Activated naive CD8-positive, alpha-beta T cell treated with anti-CD3 and anti-CD28 coated beads for 36 hours (primary cell): ENCODE results near the gene SUCLA2. TPM values are rescaled to one million over a fixed set of nuclear protein-coding genes. Genes with fewer than 3 reads are reported as not detected.

Experiments
- DNase-seq: peaks from one replicate; pipeline ENCODE4 v3.0.0; 2021
- H3K27ac Mint-ChIP-seq: one replicate; pipeline ENCODE4 v1.8.0; 2022; ENCODE audit warnings: mild to moderate bottlenecking, moderate library complexity, mixed read lengths
- H3K27me3 Mint-ChIP-seq: one replicate; pipeline ENCODE4 v1.8.0; 2022; ENCODE audit warnings: mild to moderate bottlenecking, mixed read lengths
- H3K36me3 Mint-ChIP-seq: one replicate; pipeline ENCODE4 v1.8.0; 2021; ENCODE audit warnings: mild to moderate bottlenecking, mixed read lengths
- H3K4me1 Mint-ChIP-seq: one replicate; pipeline ENCODE4 v1.8.0; 2021; ENCODE audit warnings: mixed read lengths
- H3K4me3 Mint-ChIP-seq: one replicate; pipeline ENCODE4 v1.8.0; 2022; ENCODE audit warnings: mild to moderate bottlenecking, moderate library complexity, mixed read lengths
- H3K9me3 Mint-ChIP-seq: one replicate; pipeline ENCODE4 v1.8.0; 2022; ENCODE audit warnings: mixed read lengths
- total RNA-seq, 2 experiments: library from RNA; stranded (reverse); gene quantifications; one replicate each; pipeline ENCODE4 v1.2.3, GENCODE V29; 2021

The SUCLA2 gene
- total RNA-seq: 10 to 100 TPM; 51.1 to 51.7 TPM

- H3K4me3 Mint-ChIP-seq: peak within 1 kb of the TSS; percentile 97
- peaks cover 9% of the 10 kb centered on the region for H3K36me3 Mint-ChIP-seq
- H3K27me3 Mint-ChIP-seq: no peaks in the 10 kb centered on the region
- H3K4me1 Mint-ChIP-seq: peaks cover 30% of the 10 kb centered on the region
- no peaks in the 10 kb centered on the region for H3K9me3 Mint-ChIP-seq
- DNase-seq: peak; percentile 96
- H3K27ac Mint-ChIP-seq: peak within 1 kb of the TSS; percentile 85
Measured at GRCh38 chr13:48001114-48001881, at the start of gene SUCLA2. Gene SUCLA2, minus strand, starts transcription at chr13:48001273. Its CDS starts 4 bp downstream, at chr13:48001269.

GRCh38 chr13:48050550-48050949 is 49.5 kb upstream of the SUCLA2 start:
- Mint-ChIP-seq H3K36me3 (peaks cover 10% of the 10 kb centered on the region), H3K27me3 (no peaks in the 10 kb centered on the region), H3K9me3 (no peaks in the 10 kb centered on the region), H3K4me3 (no peak overlapping the region), H3K27ac (no peak overlapping the region), H3K4me1 (no peaks in the 10 kb centered on the region)
- DNase-seq: no peak

GRCh38 chr13:48043789-48044503 is 42.9 kb upstream of the SUCLA2 start:
- H3K27me3 Mint-ChIP-seq: no peaks in the 10 kb centered on the region
- H3K27ac Mint-ChIP-seq: peak overlapping the region; percentile 74
- H3K9me3 Mint-ChIP-seq: no peaks in the 10 kb centered on the region
- peaks cover 24% of the 10 kb centered on the region for H3K4me1 Mint-ChIP-seq
- H3K4me3 Mint-ChIP-seq: no peak overlapping the region
- no peak for DNase-seq
- H3K36me3 Mint-ChIP-seq: peaks cover 20% of the 10 kb centered on the region

DNA sequence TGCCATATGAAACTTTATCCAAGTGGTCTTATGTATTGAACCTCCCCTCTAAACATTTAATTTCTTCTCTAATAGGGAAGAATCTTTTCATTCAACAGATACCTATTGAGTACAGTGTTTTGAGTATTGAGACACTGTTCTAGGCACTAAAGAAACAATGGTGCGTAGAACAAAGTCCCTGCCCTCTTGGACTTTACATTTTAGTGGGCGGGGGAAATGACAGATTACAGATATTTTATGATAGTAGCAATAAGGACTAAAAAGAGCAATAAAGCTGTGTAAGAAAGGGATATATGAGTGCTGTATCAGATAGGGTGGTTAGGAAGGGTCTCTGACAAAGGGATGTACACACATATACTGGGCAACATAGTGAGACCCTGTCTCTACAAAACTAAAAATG is 41.8 kb upstream of the SUCLA2 start:
- DNase-seq: no peak
- Mint-ChIP-seq H3K9me3 (no peaks in the 10 kb centered on the region), H3K4me1 (peaks cover 32% of the 10 kb centered on the region), H3K27me3 (no peaks in the 10 kb centered on the region), H3K36me3 (peaks cover 20% of the 10 kb centered on the region), H3K27ac (peak overlapping the region; percentile 14), H3K4me3 (no peak overlapping the region)

- Mint-ChIP-seq H3K9me3 (no peaks in the 10 kb centered on the region), H3K36me3 (peaks cover 20% of the 10 kb centered on the region), H3K4me1 (peaks cover 37% of the 10 kb centered on the region), H3K27me3 (no peaks in the 10 kb centered on the region), H3K4me3 (no peak overlapping the region), H3K27ac (no peak overlapping the region)
- no peak for DNase-seq
Measured at GRCh38 chr13:48040896-48041295, 39.8 kb upstream of the SUCLA2 start.

DNA sequence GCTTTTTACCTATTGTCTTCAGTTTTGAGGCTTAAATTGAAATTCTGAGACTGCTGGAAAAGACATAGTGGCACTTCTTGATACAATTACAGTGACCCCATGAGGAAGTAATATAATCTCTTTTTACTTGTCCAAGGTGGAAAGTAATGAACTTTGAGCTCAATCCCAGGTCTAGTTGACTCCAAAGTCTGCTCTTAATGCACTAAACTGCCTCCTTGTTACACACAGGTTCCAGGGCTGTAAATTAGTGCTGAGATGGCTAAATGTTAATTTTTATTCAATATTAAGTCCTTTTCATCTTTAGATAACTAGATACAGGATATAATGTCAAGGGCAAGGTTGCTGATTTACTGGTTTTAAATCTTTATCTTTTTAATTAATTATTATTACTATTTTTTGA is 39.0 kb upstream of the SUCLA2 start:
- H3K4me1 Mint-ChIP-seq: peaks cover 37% of the 10 kb centered on the region
- no peak overlapping the region for H3K27ac Mint-ChIP-seq
- H3K4me3 Mint-ChIP-seq: no peak overlapping the region
- H3K27me3 Mint-ChIP-seq: no peaks in the 10 kb centered on the region
- no peaks in the 10 kb centered on the region for H3K9me3 Mint-ChIP-seq
- H3K36me3 Mint-ChIP-seq: peaks cover 20% of the 10 kb centered on the region
- no peak for DNase-seq

DNA sequence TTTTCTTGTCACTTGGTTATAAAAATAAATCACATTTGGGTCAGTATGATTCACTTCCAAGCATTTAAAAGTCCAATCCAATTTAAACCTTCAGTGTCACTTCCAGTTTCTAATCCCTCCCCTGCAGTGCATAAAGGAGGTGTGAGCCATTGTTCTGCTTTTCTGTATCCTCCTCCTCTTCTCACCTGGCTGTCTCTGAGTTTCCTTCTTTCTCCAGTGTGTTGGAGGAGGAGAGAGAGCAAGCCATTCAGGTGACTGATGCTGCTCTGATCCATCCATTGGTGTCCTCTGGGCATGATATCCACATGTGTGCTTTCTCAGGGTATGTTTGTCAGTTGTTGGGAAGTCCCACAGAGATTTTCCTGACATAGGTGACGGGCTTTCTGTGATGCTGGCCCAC is 37.7 kb upstream of the SUCLA2 start:
- H3K4me1 Mint-ChIP-seq: peaks cover 39% of the 10 kb centered on the region
- peak overlapping the region; percentile 93 for H3K4me3 Mint-ChIP-seq
- H3K36me3 Mint-ChIP-seq: peaks cover 22% of the 10 kb centered on the region
- peak; percentile 3 for DNase-seq
- H3K27ac Mint-ChIP-seq: peak overlapping the region; percentile 95
- H3K9me3 Mint-ChIP-seq: no peaks in the 10 kb centered on the region
- H3K27me3 Mint-ChIP-seq: no peaks in the 10 kb centered on the region

DNA sequence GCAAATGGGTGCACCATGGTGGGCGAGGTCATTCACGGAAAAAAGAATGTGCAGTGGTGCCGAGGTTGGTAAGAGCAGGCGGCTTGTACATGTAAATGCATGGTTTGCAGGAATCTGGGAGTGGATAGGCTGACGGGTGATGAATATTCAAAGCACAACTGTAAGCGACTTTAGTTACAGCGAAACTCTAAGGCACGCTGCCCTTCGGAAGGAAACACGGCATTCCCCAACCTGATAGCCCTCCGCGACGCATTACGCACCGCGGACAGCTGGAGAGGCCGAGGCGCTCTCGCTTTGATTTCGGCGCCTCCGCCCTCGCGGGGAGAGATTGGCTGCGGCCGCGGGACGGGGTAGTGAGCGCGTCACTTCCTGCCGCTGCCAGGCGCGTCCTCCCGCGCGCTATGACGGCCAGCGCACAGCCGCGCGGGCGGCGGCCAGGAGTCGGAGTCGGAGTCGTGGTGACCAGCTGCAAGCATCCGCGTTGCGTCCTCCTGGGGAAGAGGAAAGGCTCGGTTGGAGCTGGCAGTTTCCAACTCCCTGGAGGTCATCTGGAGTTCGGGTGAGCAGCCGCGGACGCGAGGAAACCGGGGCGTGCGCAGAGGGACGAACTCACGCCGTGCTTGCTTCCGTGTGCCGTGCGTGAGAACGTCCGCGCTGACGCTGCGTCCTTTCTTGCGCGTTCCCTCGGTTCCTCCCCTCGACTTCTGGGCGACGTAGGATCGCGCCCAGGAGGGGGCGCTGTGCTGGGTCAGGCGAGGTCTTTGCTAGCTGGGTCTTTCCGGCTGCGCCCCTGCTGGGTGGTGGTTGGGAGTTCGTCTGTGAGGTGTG is 36.5 kb upstream of the SUCLA2 start, which contains the start of gene NUDT15:
Gene NUDT15 (plus strand): TSS at position 381 of the 828 bp plus-strand sequence. CDS start 21 bp downstream, at position 402.
- no peaks in the 10 kb centered on the region for H3K9me3 Mint-ChIP-seq
- H3K4me3 Mint-ChIP-seq: peak within 1 kb of the TSS; percentile 93
- peak; percentile 95 for DNase-seq
- peaks cover 21% of the 10 kb centered on the region for H3K36me3 Mint-ChIP-seq
- H3K27me3 Mint-ChIP-seq: no peaks in the 10 kb centered on the region
- H3K4me1 Mint-ChIP-seq: peaks cover 33% of the 10 kb centered on the region
- H3K27ac Mint-ChIP-seq: peak within 1 kb of the TSS; percentile 95

DNA sequence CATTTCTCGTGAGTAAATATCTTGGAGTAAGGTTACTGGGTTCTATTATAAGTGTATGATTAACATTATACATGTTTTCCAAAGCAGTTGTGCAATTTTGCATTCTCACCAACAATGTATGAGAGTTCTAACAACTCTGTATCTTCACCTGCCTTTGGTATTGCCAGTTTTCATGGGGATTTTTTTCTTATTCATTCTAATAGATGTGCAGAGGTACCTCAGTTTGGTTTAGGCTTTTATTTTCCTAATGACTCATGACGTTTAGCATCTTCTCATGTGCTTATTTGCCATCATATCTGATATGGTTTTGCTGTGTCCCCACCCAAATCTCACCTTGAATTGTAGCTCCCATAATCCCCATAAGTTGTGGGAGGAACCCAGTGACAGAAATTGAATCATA is 28.8 kb upstream of the SUCLA2 start:
- Mint-ChIP-seq H3K9me3 (peaks cover 15% of the 10 kb centered on the region), H3K27ac (no peak overlapping the region), H3K36me3 (peaks cover 46% of the 10 kb centered on the region), H3K27me3 (no peaks in the 10 kb centered on the region), H3K4me1 (peaks cover 10% of the 10 kb centered on the region), H3K4me3 (no peak overlapping the region)
- DNase-seq: no peak

DNA sequence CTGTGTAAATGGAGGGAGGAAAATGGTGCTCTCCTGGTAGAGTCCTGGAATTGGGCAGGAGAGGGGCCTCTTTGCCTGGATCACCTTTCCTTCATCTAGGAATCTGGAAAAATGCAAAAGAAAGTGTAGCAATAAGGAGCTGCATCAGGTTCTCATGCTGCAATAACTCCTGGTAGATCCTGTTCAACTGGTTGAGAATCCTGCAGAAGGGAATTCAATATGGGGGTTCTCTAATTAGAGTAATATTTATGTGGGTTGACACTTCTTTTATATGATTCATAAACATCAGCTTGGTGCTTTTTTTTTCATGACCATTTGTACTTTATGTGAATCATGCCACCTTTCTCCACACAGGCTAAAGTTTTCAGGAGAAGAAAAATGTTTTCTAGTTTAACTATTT is 27.0 kb upstream of the SUCLA2 start:
- H3K27me3 Mint-ChIP-seq: no peaks in the 10 kb centered on the region
- H3K4me1 Mint-ChIP-seq: peaks cover 2% of the 10 kb centered on the region

DNA sequence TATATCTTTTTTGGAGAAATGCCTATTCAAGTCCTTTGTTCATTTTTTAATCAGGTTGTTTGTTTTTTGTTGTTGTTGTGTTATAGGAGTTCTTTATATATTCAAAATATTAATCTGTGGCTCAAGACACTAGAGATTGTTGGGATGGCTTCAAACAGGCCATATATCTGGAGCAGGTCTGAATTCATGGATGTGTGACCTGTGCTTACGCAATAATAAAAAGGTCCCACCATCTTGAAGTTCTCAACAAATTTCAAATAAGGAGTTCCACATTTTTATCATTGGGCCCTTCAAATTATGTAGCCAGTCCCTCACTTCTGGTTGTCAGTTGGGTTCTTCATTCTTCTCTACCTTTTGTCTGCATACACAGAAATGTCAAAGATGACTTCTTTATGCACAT is 18.7 kb upstream of the SUCLA2 start:
- Mint-ChIP-seq H3K4me1 (no peaks in the 10 kb centered on the region), H3K4me3 (no peak overlapping the region), H3K9me3 (peaks cover 3% of the 10 kb centered on the region), H3K36me3 (peaks cover 12% of the 10 kb centered on the region), H3K27ac (no peak overlapping the region), H3K27me3 (no peaks in the 10 kb centered on the region)
- no peak for DNase-seq

More for the DNA sequence above, 27.0 kb upstream of the SUCLA2 start:
- Mint-ChIP-seq H3K4me3 (no peak overlapping the region), H3K27ac (no peak overlapping the region), H3K9me3 (peaks cover 15% of the 10 kb centered on the region), H3K36me3 (peaks cover 46% of the 10 kb centered on the region)
- DNase-seq: no peak

DNA sequence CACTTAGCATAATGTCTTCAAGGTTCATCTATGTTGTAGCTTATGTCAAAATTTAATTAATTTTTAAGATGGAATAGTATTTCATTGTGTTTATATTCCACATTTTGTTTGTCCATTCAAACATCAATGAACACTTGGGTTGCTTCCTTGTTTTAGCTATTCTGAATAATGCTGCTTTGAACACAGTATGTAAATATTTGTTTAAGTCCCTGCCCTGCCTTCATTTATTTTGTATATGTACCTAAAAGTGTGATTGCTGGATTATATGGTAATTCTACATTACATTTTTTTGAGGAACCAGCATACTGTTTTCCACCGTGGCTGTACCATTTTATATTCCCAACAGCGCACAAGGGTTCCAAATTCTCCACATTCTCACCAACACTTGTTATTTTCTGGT is 17.6 kb upstream of the SUCLA2 start:
- no peaks in the 10 kb centered on the region for H3K4me1 Mint-ChIP-seq

DNA sequence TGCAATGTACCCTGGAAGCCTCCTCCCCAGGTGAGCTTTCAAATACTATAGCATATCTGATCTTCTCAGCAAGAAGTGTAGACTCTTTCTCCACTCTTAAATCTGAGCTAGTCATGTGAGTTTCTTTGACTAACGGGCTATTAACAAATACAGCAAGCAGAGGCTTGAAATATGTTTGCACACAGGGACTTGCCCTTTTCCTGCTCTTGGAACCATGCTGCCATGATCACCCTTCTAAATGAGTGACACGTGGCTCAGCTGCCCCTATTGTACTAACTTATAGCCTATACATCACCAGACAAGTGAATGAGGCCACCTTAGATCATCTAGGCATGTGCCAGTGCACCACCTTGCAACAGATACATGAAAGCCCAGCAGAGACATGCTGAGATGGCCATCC is 13.3 kb upstream of the SUCLA2 start:
- H3K4me1 Mint-ChIP-seq: no peaks in the 10 kb centered on the region
- H3K27me3 Mint-ChIP-seq: no peaks in the 10 kb centered on the region
- peaks cover 1% of the 10 kb centered on the region for H3K9me3 Mint-ChIP-seq
- no peak overlapping the region for H3K4me3 Mint-ChIP-seq
- DNase-seq: no peak
- no peak overlapping the region for H3K27ac Mint-ChIP-seq
- peaks cover 5% of the 10 kb centered on the region for H3K36me3 Mint-ChIP-seq

More for the DNA sequence above, 17.6 kb upstream of the SUCLA2 start:
- DNase-seq: no peak
- peaks cover 3% of the 10 kb centered on the region for H3K9me3 Mint-ChIP-seq
- no peaks in the 10 kb centered on the region for H3K27me3 Mint-ChIP-seq
- peaks cover 7% of the 10 kb centered on the region for H3K36me3 Mint-ChIP-seq
- no peak overlapping the region for H3K27ac Mint-ChIP-seq
- no peak overlapping the region for H3K4me3 Mint-ChIP-seq

GRCh38 chr13:48012668-48013067 is 11.6 kb upstream of the SUCLA2 start:
- Mint-ChIP-seq H3K36me3 (peaks cover 12% of the 10 kb centered on the region), H3K4me3 (no peak overlapping the region), H3K27ac (no peak overlapping the region), H3K9me3 (peaks cover 1% of the 10 kb centered on the region), H3K27me3 (no peaks in the 10 kb centered on the region), H3K4me1 (no peaks in the 10 kb centered on the region)
- no peak for DNase-seq

DNA sequence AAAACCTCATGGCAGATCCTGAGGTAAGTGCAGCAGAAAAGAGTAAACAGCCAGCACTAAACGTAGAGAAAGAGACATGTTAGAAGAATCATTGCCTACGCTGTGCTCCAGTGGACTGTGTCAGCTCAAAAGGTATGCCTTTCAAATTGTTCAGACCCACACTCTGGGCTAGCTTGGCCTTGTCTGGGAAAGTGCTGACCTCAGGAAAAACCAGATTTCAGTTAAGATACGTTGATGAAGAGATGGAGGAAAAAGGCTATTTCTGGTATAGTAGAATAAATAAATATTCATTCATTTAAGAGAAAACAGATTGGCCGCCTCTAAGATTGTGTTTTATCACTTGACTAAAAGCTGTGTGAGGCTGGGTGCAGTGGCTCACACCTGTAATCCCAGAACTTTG is 9.6 kb upstream of the SUCLA2 start:
- Mint-ChIP-seq H3K9me3 (peaks cover 1% of the 10 kb centered on the region), H3K36me3 (peaks cover 12% of the 10 kb centered on the region), H3K27ac (no peak overlapping the region), H3K4me3 (no peak overlapping the region), H3K4me1 (no peaks in the 10 kb centered on the region), H3K27me3 (no peaks in the 10 kb centered on the region)
- DNase-seq: no peak
